Common myeloid progenitor, CD34-positive (primary cell): ENCODE measurements around the gene MYOF.

ENCODE experiments used
- CTCF ChIA-PET: fragments of 350-600 bp; sonication (Branson Sonifier 250); formaldehyde crosslinking; loops from one replicate; lab custom pipeline; 2021; ENCODE audit warnings: antibody characterized with exemption; lab: Charles Lee
- POLR2A ChIA-PET: fragments of 350-600 bp; sonication (Branson Sonifier 250); formaldehyde crosslinking; loops from one replicate; lab custom pipeline; 2021; ENCODE audit warnings: antibody characterized with exemption; lab: Charles Lee
- DNase-seq, 3 donors: peaks; one replicate each; pipeline versions ENCODE4 v3.0.0 to v3.0.0-alpha.2; 2013
- H3K27ac ChIP-seq, 2 experiments: 1 replicate in 1 of 2; 2 replicates in 1 of 2; pipeline ENCODE4 v1.7.0; 2013; ENCODE audit warnings: inconsistent platforms in 2 of 2, low read length in 2 of 2, mild to moderate bottlenecking in 2 of 2, low read depth in 1 of 2, moderate library complexity in 1 of 2; ENCODE audit not compliant: severe bottlenecking in 2 of 2, insufficient read depth in 1 of 2, poor library complexity in 1 of 2
- H3K27me3 ChIP-seq, 5 experiments: replicated peaks in 2 of 5; 1 replicate in 3 of 5; 2 replicates in 2 of 5; pipeline versions ENCODE4 v1.6.1 to v1.7.0; 2013; ENCODE audit warnings: low read length in 4 of 5, mild to moderate bottlenecking in 2 of 5, moderate library complexity in 2 of 5, inconsistent platforms in 1 of 5; ENCODE audit not compliant: insufficient read depth in 5 of 5, control insufficient read depth in 4 of 5
- H3K36me3 ChIP-seq, 4 experiments: 1 replicate in 2 of 4; 2 replicates in 2 of 4; pipeline versions ENCODE4 v1.6.1 to v1.7.0; 2013; ENCODE audit warnings: low read length in 3 of 4, control low read depth in 1 of 4, mild to moderate bottlenecking in 1 of 4; ENCODE audit not compliant: control insufficient read depth in 4 of 4, insufficient read depth in 4 of 4
- H3K4me1 ChIP-seq, 4 experiments: 1 replicate in 3 of 4; 2 replicates in 1 of 4; pipeline versions ENCODE4 v1.6.1 to v1.7.1; 2013; ENCODE audit warnings: low read length in 3 of 4, mild to moderate bottlenecking in 3 of 4, control low read depth in 1 of 4, inconsistent platforms in 1 of 4, moderate library complexity in 1 of 4; ENCODE audit not compliant: control insufficient read depth in 4 of 4, insufficient read depth in 4 of 4; ENCODE audit errors: control extremely low read depth in 1 of 4
- H3K4me3 ChIP-seq, 7 experiments: 1 replicate in 4 of 7; 2 replicates in 3 of 7; pipeline versions ENCODE4 v1.5.1 to v1.7.0; 2013; ENCODE audit warnings: mild to moderate bottlenecking in 7 of 7, low read length in 6 of 7, moderate library complexity in 6 of 7, inconsistent platforms in 2 of 7, low read depth in 2 of 7, control low read depth in 1 of 7; ENCODE audit not compliant: insufficient read depth in 4 of 7, control insufficient read depth in 1 of 7; ENCODE audit errors: extremely low read depth in 1 of 7
- H3K9me3 ChIP-seq, 5 experiments: 1 replicate in 4 of 5; 2 replicates in 1 of 5; pipeline versions ENCODE4 v1.6.1 to v1.7.1; 2013; ENCODE audit warnings: low read length in 4 of 5, mild to moderate bottlenecking in 2 of 5, inconsistent platforms in 1 of 5, low read depth in 1 of 5, moderate library complexity in 1 of 5; ENCODE audit not compliant: control insufficient read depth in 4 of 5, insufficient read depth in 2 of 5; ENCODE audit errors: control extremely low read depth in 1 of 5
- WGBS: methylation state at CpG from one replicate; pipeline ENCODE4 v1.1.5; 2013; ENCODE audit not compliant: insufficient coverage; 5-methylcytosine and 5-hydroxymethylcytosine counted together

Gene MYOF

DNA sequence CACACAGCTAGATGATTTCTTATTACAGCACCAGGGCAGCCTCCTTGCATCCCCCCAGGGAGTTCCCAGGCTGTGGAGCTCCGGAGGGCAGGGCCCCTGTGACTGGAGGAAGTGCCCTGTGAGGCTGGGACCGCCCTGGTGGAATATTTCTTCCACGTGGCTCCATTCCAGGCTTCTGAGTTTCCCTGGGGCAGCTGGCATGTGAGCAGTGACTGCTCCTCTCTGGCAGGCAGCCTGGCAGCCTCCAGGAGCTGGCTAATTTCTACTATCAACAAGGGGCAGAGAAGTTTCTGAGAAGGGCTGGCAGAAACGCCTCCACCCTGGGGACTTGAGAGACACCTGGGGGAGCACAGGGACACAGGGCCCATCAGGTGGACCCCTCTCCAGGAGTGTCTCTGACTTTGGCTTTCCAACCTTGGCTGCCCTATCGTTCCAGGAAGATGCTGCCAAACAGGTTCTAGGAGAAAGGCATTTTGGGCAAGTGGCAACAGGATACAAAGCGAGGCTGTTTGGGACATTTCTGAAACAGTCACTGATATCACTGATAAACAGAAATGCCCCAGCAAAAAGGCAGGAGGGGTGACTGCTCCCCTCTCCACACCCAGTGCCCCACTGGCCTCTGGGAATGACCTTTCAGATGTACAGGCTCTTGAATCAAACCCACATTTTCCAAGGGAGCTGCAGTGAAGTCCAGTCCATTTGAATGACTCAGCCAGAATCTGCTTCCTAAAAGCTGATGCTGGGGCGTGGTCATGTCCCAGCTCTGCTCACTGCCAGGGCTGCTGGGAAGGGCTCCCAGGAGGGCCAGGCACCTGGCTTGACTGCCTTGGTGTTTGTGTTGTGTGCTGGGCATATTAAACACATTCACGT lies 16.1 kb downstream of the MYOF start:
- 63% methylated on average over 7 of the region's 8 CpGs for WGBS
- H3K27ac ChIP-seq: no peak overlapping the region
- no peak for DNase-seq
- no peaks in the 10 kb centered on the region for H3K9me3 ChIP-seq
- H3K4me3 ChIP-seq: no peak overlapping the region
- no peaks in the 10 kb centered on the region for H3K36me3 ChIP-seq
- POLR2A ChIA-PET: no interaction called here
- CTCF ChIA-PET: no interaction called here
- H3K27me3 ChIP-seq: no peaks in the 10 kb centered on the region
- peaks cover 0 to 31% (median 6%) of the 10 kb centered on the region in 4 experiments for H3K4me1 ChIP-seq

DNA sequence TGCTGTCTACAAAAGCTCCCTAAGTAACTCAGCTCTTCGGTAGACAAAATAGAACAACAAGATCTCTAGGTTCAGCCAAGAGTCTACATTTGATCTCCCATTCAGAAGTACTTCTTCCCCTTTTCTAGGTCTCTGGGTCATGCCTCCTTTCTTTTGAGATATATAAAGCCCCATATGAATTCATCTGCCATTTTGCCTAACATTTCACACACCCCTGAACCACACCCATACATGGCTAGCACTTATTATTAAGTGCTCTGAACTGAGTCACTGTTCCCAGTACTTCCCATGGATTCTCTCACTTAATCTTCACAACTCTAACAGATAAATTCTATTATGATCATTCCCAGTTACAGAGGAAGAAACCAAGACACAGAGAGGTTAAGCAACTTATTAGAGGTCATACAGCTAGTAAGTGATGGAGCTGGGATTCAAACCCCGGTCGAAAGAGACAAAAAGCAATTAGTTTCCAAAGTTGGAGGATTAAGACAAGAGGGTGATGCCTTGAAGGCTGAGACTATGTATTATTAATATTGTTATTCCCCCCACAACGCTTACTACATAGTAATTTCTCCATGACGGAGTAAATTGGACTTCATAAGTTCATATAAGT lies 17.3 kb downstream of the MYOF start:
- Histone ChIP-seq H3K36me3 (no peaks in the 10 kb centered on the region), H3K27ac (no peak overlapping the region), H3K4me3 (no peak overlapping the region), H3K9me3 (no peaks in the 10 kb centered on the region), H3K4me1 (peaks cover 0 to 31% (median 6%) of the 10 kb centered on the region in 4 experiments), H3K27me3 (no peaks in the 10 kb centered on the region)
- no peak for DNase-seq
- ChIA-PET CTCF (interaction anchor here (0.6 kb wide), 1 partner anchor 386 kb away, joined by 4 read pairs; no protein-coding TSS in a partner anchor), POLR2A (no interaction called here)
- WGBS: 100% methylated on average over 3 of the region's 5 CpGs

DNA sequence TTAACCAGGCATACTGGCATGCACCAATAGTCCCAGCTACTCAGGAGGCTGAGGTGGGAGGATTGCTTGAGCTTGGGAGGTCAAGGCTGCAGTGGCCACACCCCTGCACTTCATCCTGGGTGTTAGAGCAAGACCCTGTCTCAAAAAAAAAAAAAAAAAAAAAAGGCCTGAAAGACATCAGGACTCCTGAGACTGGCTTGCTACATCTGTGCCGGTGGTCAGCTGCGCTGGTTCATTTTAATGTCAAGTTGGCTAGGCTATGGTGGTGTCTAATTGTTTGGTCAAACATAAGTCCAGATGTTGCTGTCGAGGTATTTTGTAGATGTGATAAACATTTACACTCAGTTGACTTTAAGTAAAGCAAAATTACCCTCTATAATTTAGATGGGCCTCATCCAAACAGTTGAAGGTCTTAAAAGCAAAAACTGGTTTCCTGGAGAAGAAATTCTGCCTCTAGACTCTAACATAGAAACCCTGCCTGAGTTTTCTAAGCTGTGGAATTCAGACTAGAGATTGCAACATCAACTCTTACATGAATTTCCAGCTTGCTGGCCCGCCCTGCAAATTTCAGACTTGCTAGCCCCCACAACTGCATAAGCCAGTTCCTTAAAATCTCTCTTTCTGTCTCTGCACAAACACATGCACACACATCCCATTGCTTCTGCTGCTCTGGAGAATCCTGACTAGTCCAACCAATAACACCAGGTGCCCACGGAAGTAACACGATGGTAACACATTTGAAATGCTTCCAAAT lies 18.2 kb downstream of the MYOF start:
- Histone ChIP-seq H3K4me1 (peaks cover 0 to 31% (median 6%) of the 10 kb centered on the region in 4 experiments), H3K27me3 (no peaks in the 10 kb centered on the region), H3K4me3 (no peak overlapping the region), H3K27ac (no peak overlapping the region), H3K36me3 (no peaks in the 10 kb centered on the region), H3K9me3 (no peaks in the 10 kb centered on the region)
- DNase-seq: no peak
- WGBS: 83% methylated on average over 2 of the region's 6 CpGs
- POLR2A ChIA-PET: no interaction called here
- CTCF ChIA-PET: no interaction called here

DNA sequence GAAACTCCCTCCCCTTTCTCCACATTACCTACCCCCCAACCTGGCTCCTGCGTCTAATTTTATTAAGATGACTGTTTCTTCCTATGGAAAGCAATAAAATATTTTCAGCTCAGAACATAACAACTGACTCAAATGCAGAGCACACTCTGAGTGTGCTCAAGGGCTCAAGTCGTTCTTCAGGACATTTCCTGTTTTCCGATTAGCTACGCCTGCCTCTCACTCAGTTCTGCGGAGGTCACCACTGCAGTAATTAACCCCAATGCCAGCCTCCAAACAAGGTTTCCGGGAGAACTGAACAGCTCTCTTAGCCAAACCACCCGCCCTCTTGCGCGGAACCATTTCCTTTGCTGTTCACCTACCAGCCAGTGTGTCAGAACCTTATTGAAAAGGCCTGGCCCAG lies 19.3 kb downstream of the MYOF start:
- H3K27ac ChIP-seq: no peak overlapping the region
- ChIA-PET CTCF (interaction anchor here (1.0 to 2.9 kb wide), 2 partner anchors 19 to 86 kb away, joined by 4 to 12 read pairs; no protein-coding TSS in a partner anchor), POLR2A (interaction anchor here (0.6 to 0.7 kb wide), 2 partner anchors 16 to 78 kb away, joined by 4 to 6 read pairs; no protein-coding TSS in a partner anchor)
- H3K27me3 ChIP-seq: no peaks in the 10 kb centered on the region
- WGBS: 5% methylated on average over 9 of the region's 9 CpGs
- peak overlapping the region in 1 of 7 experiments; percentile 37 for H3K4me3 ChIP-seq
- H3K36me3 ChIP-seq: no peaks in the 10 kb centered on the region
- DNase-seq: peak in 2 of 3 donors; percentile 34 to 56
- peaks cover 0 to 31% (median 6%) of the 10 kb centered on the region in 4 experiments for H3K4me1 ChIP-seq
- H3K9me3 ChIP-seq: no peaks in the 10 kb centered on the region

DNA sequence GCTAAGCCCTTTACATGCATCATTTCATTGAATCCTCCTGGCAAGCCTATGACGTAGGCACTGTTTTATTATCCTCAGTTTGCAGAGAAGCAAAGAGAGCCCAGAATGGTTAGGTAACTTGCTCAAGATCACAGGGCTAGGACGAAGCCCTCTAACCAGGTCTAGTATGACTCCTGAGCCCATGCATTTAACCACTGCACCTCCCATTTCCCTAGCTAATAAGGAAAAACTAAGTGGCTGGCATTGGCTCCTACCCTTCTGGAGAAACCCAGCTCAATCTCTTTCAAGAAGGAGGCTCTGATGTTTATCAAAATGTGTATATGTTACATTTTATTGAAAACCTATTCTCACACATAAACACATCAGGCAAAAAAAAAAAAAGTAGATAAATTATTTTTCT lies 19.8 kb downstream of the MYOF start:
- ChIA-PET POLR2A (no interaction called here), CTCF (interaction anchor here (1.0 to 2.9 kb wide), 2 partner anchors 18 to 86 kb away, joined by 4 to 12 read pairs; no protein-coding TSS in a partner anchor)
- H3K4me1 ChIP-seq: peaks cover 0 to 31% (median 6%) of the 10 kb centered on the region in 4 experiments
- H3K4me3 ChIP-seq: no peak overlapping the region
- DNase-seq: no peak
- no peaks in the 10 kb centered on the region for H3K9me3 ChIP-seq
- no peaks in the 10 kb centered on the region for H3K27me3 ChIP-seq
- H3K36me3 ChIP-seq: no peaks in the 10 kb centered on the region
- no peak overlapping the region for H3K27ac ChIP-seq
- 83% methylated on average over 1 of the region's 2 CpGs for WGBS

DNA sequence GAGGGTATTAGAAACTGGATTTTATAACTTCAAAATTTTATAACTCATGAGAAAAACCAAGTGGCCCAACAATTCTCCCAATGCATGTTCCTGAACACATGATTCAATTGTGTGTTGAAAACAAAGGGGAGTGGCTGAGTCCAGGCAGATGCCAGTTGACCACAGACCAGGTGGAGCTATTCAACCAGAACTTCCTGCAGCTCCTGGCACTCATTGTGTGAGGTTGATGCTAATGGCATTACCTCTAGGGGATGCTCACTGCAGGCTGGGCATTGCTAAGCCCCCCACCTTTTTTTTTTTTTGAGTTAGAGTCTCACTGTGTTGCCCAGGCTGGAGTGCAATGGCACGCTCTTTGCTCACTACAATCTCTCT lies 20.3 kb downstream of the MYOF start:
- ChIA-PET POLR2A (interaction anchor here (0.6 kb wide), 1 partner anchor 242 kb away, joined by 3 read pairs; no protein-coding TSS in a partner anchor), CTCF (interaction anchor here (1.0 to 2.9 kb wide), 4 partner anchors 12 to 85 kb away, joined by 3 to 12 read pairs (median 3); partner anchors contain the start of gene MYOF)
- Histone ChIP-seq H3K36me3 (no peaks in the 10 kb centered on the region), H3K4me3 (no peak overlapping the region), H3K9me3 (no peaks in the 10 kb centered on the region), H3K27me3 (no peaks in the 10 kb centered on the region), H3K27ac (no peak overlapping the region), H3K4me1 (peaks cover 0 to 31% (median 6%) of the 10 kb centered on the region in 4 experiments)
- DNase-seq: peak in 2 of 3 donors; percentile 43 to 62
- no CpG with 5 or more reads among the region's 1 CpG for WGBS
